ENCODE measurements around the gene ARMC3. TPM values are rescaled to one million over a fixed set of nuclear protein-coding genes. Genes with fewer than 3 reads are reported as not detected.

ARMC3 gene
- total and polyA plus RNA-seq, 2 experiments from 2014 or later, result 0.24 TPM; not detected in 1

GRCh38 chr10:23079700-23080099 is 151.8 kb downstream of the ARMC3 start:
- Histone ChIP-seq H3K36me3 (ENCODE audit: insufficient read depth) (no peaks in the 10 kb centered on the region), H3K27me3 (ENCODE audit: insufficient read depth) (no peaks in the 10 kb centered on the region), H3K4me3 (no peak overlapping the region), H3K79me2 (replicated peaks; ENCODE audit: insufficient read depth) (no peaks in the 10 kb centered on the region), H4K20me1 (replicated peaks; ENCODE audit: insufficient read depth) (no peaks in the 10 kb centered on the region), H3K27ac (ENCODE audit: low read depth) (no peak overlapping the region), H3K4me1 (ENCODE audit: insufficient read depth) (peaks cover 9% of the 10 kb centered on the region; the same call in 1 of the 2 replicates), H3F3A (replicated peaks; ENCODE audit: low read depth) (no peaks in the 10 kb centered on the region), H2AFZ (peak overlapping the region; percentile 92), H3K4me2 (0 out of 2 replicates have a peak overlapping the region, but pooled peaks have one; percentile 13), H3K9me2 (ENCODE audit: insufficient read depth) (no peaks in the 10 kb centered on the region)
- DNase-seq (ENCODE audit: low spot score) (peak; percentile 15), ATAC-seq (peak; percentile 36; the same call in 2 of the 3 replicates)
- H3K27ac Mint-ChIP-seq, result no peak overlapping the region
- no peak overlapping the region for H3K4me3 Mint-ChIP-seq
- H3K36me3 Mint-ChIP-seq (ENCODE audit: low read depth), result no peaks in the 10 kb centered on the region
- TF ChIP-seq STAT1 (IDR thresholded peaks at IDR 0.05; ENCODE audit: unreplicated experiment) (no peak), CTCF (conservative IDR thresholded peaks at IDR 0.05; ENCODE audit: low read depth in 2 of 2) (no peak), ZNF114 (CRISPR knock-in tag; IDR thresholded peaks at IDR 0.05) (no peak)
- H3K9me3 Mint-ChIP-seq, result peaks cover 1% of the 10 kb centered on the region
- H3K4me1 Mint-ChIP-seq, result peaks cover 8% of the 10 kb centered on the region
- peaks cover 1% of the 10 kb centered on the region for H3K27me3 Mint-ChIP-seq (ENCODE audit: insufficient read depth, low read depth, poor library complexity)

- Mint-ChIP-seq H3K27me3 (ENCODE audit: insufficient read depth, low read depth, poor library complexity) (peaks cover 1% of the 10 kb centered on the region), H3K4me1 (peaks cover 8% of the 10 kb centered on the region), H3K27ac (no peak overlapping the region), H3K36me3 (ENCODE audit: low read depth) (no peaks in the 10 kb centered on the region), H3K9me3 (peaks cover 4% of the 10 kb centered on the region), H3K4me3 (no peak overlapping the region)
- no peaks in the 10 kb centered on the region for H4K20me1 ChIP-seq (replicated peaks; ENCODE audit: insufficient read depth)
- H3K36me3 ChIP-seq (ENCODE audit: insufficient read depth), result no peaks in the 10 kb centered on the region
- no peaks in the 10 kb centered on the region for H3K27me3 ChIP-seq (ENCODE audit: insufficient read depth)
- H3K9me2 ChIP-seq (ENCODE audit: insufficient read depth), result no peaks in the 10 kb centered on the region
- H3K4me2 ChIP-seq, result no peak overlapping the region
- H3K27ac ChIP-seq (ENCODE audit: low read depth), result no peak overlapping the region
- H2AFZ ChIP-seq, result peak overlapping the region; percentile 92
- H3F3A ChIP-seq (replicated peaks; ENCODE audit: low read depth), result no peaks in the 10 kb centered on the region
- peaks cover 9% of the 10 kb centered on the region; the same call in 1 of the 2 replicates for H3K4me1 ChIP-seq (ENCODE audit: insufficient read depth)
- no peak for ATAC-seq
- no peak overlapping the region for H3K4me3 ChIP-seq
- H3K79me2 ChIP-seq (replicated peaks; ENCODE audit: insufficient read depth), result no peaks in the 10 kb centered on the region
- DNase-seq (ENCODE audit: low spot score), result no peak
- no peak for TF ChIP-seq ZNF462 (CRISPR knock-in tag; IDR thresholded peaks at IDR 0.05)
- no peak for TF ChIP-seq ZNF331 (CRISPR knock-in tag; IDR thresholded peaks at IDR 0.05; ENCODE audit: low read depth)
- TF ChIP-seq ZNF114 (CRISPR knock-in tag; IDR thresholded peaks at IDR 0.05), result no peak
- no peak for TF ChIP-seq REST (IDR thresholded peaks at IDR 0.05; ENCODE audit: unreplicated experiment)
- no peak for TF ChIP-seq CTCF (conservative IDR thresholded peaks at IDR 0.05; ENCODE audit: low read depth in 2 of 2)
- TF ChIP-seq POLR2AphosphoS5 (IDR thresholded peaks at IDR 0.05; ENCODE audit: low read depth), result no peak
Observed at GRCh38 chr10:23080262-23080661, 152.4 kb downstream of the ARMC3 start.

Measured in GM23338 (cell line).